DND-41 (cell line): ENCODE results near the gene PXMP2.

Experiments used
- ATAC-seq: fragments of 200-7000 bp; cut with Tn5 transposase; 3 replicates; pipeline ENCODE4 v1.9.1; 2021; ENCODE audit warnings: low read depth; ENCODE audit not compliant: insufficient read depth
- DNase-seq: peaks from one replicate; pipeline ENCODE4 v3.0.0-alpha.2; 2020
- H2AFZ ChIP-seq: 2 replicates; pipeline ENCODE4 v1.6.0; 2012; ENCODE audit warnings: low read depth, low read length
- H3K27ac ChIP-seq: 2 replicates; pipeline ENCODE4 v1.5.1; 2012; ENCODE audit warnings: low read length, inconsistent platforms
- H3K27me3 ChIP-seq: fragments of 200-600 bp; sonication (generic); 2 replicates; pipeline ENCODE4 v1.6.0; 2012; ENCODE audit warnings: low read length, mild to moderate bottlenecking, inconsistent platforms; ENCODE audit not compliant: insufficient read depth, poor library complexity
- H3K36me3 ChIP-seq: 2 replicates; pipeline ENCODE4 v1.5.1; 2012; ENCODE audit warnings: low read length, inconsistent platforms; ENCODE audit not compliant: insufficient read depth
- H3K4me1 ChIP-seq: 2 replicates; pipeline ENCODE4 v1.5.1; 2012; ENCODE audit warnings: mild to moderate bottlenecking, low read length; ENCODE audit not compliant: insufficient read depth
- H3K4me2 ChIP-seq: 2 replicates; pipeline ENCODE4 v1.6.0; 2012; ENCODE audit warnings: mild to moderate bottlenecking, moderate library complexity, low read length, inconsistent platforms; ENCODE audit not compliant: insufficient read depth
- H3K4me3 ChIP-seq, 2 experiments: fragments of 200-600 bp in 1 of 2; shearing (Covaris generic) in 1 of 2; 2 replicates each; pipeline ENCODE4 v1.5.1; 2012 to 2016; ENCODE audit warnings: inconsistent platforms in 2 of 2, low read length in 2 of 2, mild to moderate bottlenecking in 2 of 2, low read depth in 1 of 2, moderate library complexity in 1 of 2
- H3K79me2 ChIP-seq: 2 replicates; pipeline ENCODE4 v1.6.0; 2012; ENCODE audit warnings: low read length, inconsistent platforms; ENCODE audit not compliant: insufficient read depth
- H3K9ac ChIP-seq: 2 replicates; pipeline ENCODE4 v1.6.0; 2012; ENCODE audit warnings: low read depth, mild to moderate bottlenecking, inconsistent platforms, low read length, moderate library complexity
- H3K9me3 ChIP-seq: 2 replicates; pipeline ENCODE4 v1.5.1; 2012; ENCODE audit warnings: low read length, moderate library complexity, mild to moderate bottlenecking, inconsistent platforms; ENCODE audit not compliant: insufficient read depth, severe bottlenecking
- H4K20me1 ChIP-seq: 2 replicates; pipeline ENCODE4 v1.6.0; 2012; ENCODE audit warnings: low read length; ENCODE audit not compliant: insufficient read depth
- CTCF ChIP-seq: IDR thresholded peaks from 2 replicates; pipeline ENCODE4 v1.5.1; 2012; ENCODE audit warnings: borderline replicate concordance, low read length, moderate library complexity, mild to moderate bottlenecking; ENCODE audit not compliant: poor library complexity, severe bottlenecking; ENCODE audit errors: extremely low read depth
- EZH2 ChIP-seq: IDR thresholded peaks from 3 replicates; pipeline ENCODE4 v1.6.1; 2012; ENCODE audit warnings: borderline replicate concordance, low read depth, mild to moderate bottlenecking, moderate library complexity, low read length, inconsistent platforms; ENCODE audit not compliant: severe bottlenecking

PXMP2 gene

GRCh38 chr12:132653567-132654290 lies 33.7 kb upstream of the PXMP2 start:
- TF ChIP-seq CTCF (no peak), EZH2 (no peak)
- Histone ChIP-seq H3K9me3 (no peaks in the 10 kb centered on the region), H4K20me1 (peaks cover 23% of the 10 kb centered on the region), H3K36me3 (peaks cover 99% of the 10 kb centered on the region), H2AFZ (no peak overlapping the region), H3K4me1 (no peaks in the 10 kb centered on the region), H3K4me3 (no peak overlapping the region), H3K27me3 (no peaks in the 10 kb centered on the region), H3K27ac (no peak overlapping the region), H3K9ac (no peak overlapping the region), H3K79me2 (no peaks in the 10 kb centered on the region; the same call in 1 of the 2 replicates), H3K4me2 (no peak overlapping the region)
- no peak for DNase-seq
- ATAC-seq: no peak

- Histone ChIP-seq H3K4me1 (peaks cover 4% of the 10 kb centered on the region; the same call in 1 of the 2 replicates), H3K27ac (no peak overlapping the region), H3K4me2 (no peak overlapping the region), H4K20me1 (peaks cover 20% of the 10 kb centered on the region; the same call in 1 of the 2 replicates), H3K79me2 (peaks cover 9% of the 10 kb centered on the region; the same call in 1 of the 2 replicates), H3K9me3 (no peaks in the 10 kb centered on the region), H3K9ac (no peak overlapping the region), H3K27me3 (no peaks in the 10 kb centered on the region), H3K36me3 (peaks cover 100% of the 10 kb centered on the region), H3K4me3 (no peak overlapping the region), H2AFZ (no peak overlapping the region)
- no peak for ATAC-seq
- DNase-seq: no peak
- peak; percentile 3 for TF ChIP-seq CTCF
- TF ChIP-seq EZH2: no peak
Observed at GRCh38 chr12:132657004-132657727, 30.2 kb upstream of the PXMP2 start.

- Histone ChIP-seq H3K4me3 (no peak overlapping the region), H4K20me1 (peaks cover 25% of the 10 kb centered on the region), H2AFZ (no peak overlapping the region), H3K79me2 (peaks cover 13% of the 10 kb centered on the region; the same call in 1 of the 2 replicates), H3K36me3 (peaks cover 100% of the 10 kb centered on the region), H3K27me3 (no peaks in the 10 kb centered on the region), H3K4me2 (no peak overlapping the region), H3K9me3 (no peaks in the 10 kb centered on the region), H3K9ac (no peak overlapping the region), H3K27ac (no peak overlapping the region), H3K4me1 (peaks cover 15% of the 10 kb centered on the region)
- TF ChIP-seq EZH2 (no peak), CTCF (no peak)
- ATAC-seq: no peak
- DNase-seq: no peak
Observed at GRCh38 chr12:132658149-132658894, 29.1 kb upstream of the PXMP2 start.
